IPS-18a (cell line): ENCODE measurements around the gene CLEC7A.

Source experiments
- H3K27ac ChIP-seq: one replicate; pipeline ENCODE4 v1.5.1; 2013; ENCODE audit warnings: low read length
- H3K27me3 ChIP-seq: one replicate; pipeline ENCODE4 v1.6.1; 2013; ENCODE audit warnings: mild to moderate bottlenecking, low read length; ENCODE audit not compliant: control insufficient read depth, insufficient read depth
- H3K36me3 ChIP-seq: one replicate; pipeline ENCODE4 v1.6.1; 2013; ENCODE audit warnings: low read depth, low read length; ENCODE audit not compliant: control insufficient read depth
- H3K4me1 ChIP-seq: one replicate; pipeline ENCODE4 v1.6.1; 2013; ENCODE audit warnings: low read depth, low read length; ENCODE audit not compliant: control insufficient read depth
- H3K4me3 ChIP-seq: one replicate; pipeline ENCODE4 v1.5.1; 2013; ENCODE audit warnings: low read length
- H3K9ac ChIP-seq: one replicate; pipeline ENCODE4 v1.6.1; 2013; ENCODE audit warnings: mild to moderate bottlenecking, low read length, moderate library complexity
- H3K9me3 ChIP-seq: one replicate; pipeline ENCODE4 v1.6.1; 2013; ENCODE audit warnings: low read depth, low read length; ENCODE audit not compliant: control insufficient read depth

The CLEC7A gene

DNA sequence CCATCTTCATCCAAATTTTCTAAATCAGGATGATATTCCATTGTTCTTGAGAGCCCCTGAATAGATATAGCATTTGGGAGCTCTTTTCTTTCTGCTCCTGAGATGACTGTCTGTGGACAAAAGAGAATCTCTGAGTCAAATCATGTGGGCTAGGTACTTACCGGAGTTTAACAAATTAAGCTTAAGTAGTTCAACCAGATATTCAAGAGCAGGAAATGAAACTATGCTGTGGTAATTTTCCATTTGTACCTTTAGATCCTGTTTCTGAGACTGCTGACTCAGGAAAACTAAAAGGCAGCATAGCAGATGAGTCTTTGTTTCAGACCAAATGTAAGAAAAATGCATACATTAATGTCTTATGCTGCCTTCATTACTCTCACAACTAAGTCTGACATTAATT is at the start of gene CLEC7A:
CLEC7A (minus strand) TSS at position 158 of the 400 bp plus-strand sequence; CDS start at position 41, 117 bp downstream.
- H3K4me3 ChIP-seq = no peak within 1 kb of the TSS
- no peaks in the 10 kb centered on the region for H3K27me3 ChIP-seq
- no peak within 1 kb of the TSS for H3K9ac ChIP-seq

GRCh38 chr12:10179776-10180181 is 49.8 kb upstream of the CLEC7A start:
- H3K36me3 ChIP-seq = no peaks in the 10 kb centered on the region
- H3K4me1 ChIP-seq = no peaks in the 10 kb centered on the region
- no peaks in the 10 kb centered on the region for H3K9me3 ChIP-seq
- H3K27ac ChIP-seq = no peak overlapping the region
- H3K4me3 ChIP-seq = no peak overlapping the region
- no peak overlapping the region for H3K9ac ChIP-seq
- no peaks in the 10 kb centered on the region for H3K27me3 ChIP-seq

More for the DNA sequence above, at the start of gene CLEC7A:
- Histone ChIP-seq H3K9me3 (no peaks in the 10 kb centered on the region), H3K36me3 (no peaks in the 10 kb centered on the region), H3K4me1 (peaks cover 36% of the 10 kb centered on the region), H3K27ac (no peak within 1 kb of the TSS)

GRCh38 chr12:10178821-10179220 is 48.8 kb upstream of the CLEC7A start, which contains the start of gene TMEM52B:
TSS of gene TMEM52B (plus strand) at chr12:10179032. CDS start at chr12:10179575, 543 bp downstream.
- H3K27me3 ChIP-seq = no peaks in the 10 kb centered on the region
- H3K9ac ChIP-seq = no peak within 1 kb of the TSS
- H3K9me3 ChIP-seq = no peaks in the 10 kb centered on the region
- H3K4me3 ChIP-seq = no peak within 1 kb of the TSS
- H3K36me3 ChIP-seq = no peaks in the 10 kb centered on the region
- no peaks in the 10 kb centered on the region for H3K4me1 ChIP-seq
- no peak within 1 kb of the TSS for H3K27ac ChIP-seq

DNA sequence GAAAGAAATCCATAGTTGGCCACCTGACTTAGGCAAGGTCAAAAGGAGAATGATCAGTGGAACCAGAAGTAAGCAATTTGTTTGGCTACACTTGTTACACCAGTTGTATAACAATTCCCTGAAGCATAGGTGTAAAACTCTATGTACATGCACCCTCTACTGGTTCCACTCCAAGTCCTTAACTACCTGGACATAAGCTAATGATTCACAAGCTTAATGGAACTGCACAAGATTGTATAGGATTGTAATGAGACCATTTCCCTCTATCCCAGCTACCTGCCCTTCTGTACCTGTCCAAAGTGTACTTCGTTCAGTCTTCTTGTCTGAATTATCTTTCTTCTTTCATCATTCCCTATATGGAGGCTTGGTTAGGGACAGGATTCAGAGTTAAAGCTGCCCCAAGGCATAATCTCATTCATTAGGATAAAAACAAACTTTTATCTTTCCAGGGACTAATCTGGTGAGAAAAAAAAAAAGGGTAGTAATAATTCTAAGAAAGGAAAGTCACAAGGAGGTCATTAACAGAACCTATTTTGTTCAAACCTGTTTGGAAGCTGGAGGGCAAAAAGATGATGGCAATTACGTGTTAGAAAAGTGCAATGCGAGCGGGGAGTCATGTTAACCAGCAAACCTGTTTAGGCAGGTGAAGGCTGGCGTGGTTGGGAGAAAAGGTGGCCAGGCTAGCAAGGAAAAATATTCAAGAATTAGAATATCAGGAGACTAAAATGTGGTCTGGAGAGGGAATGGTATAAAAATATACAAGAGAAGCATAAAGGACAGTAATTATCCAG is 46.0 kb upstream of the CLEC7A start:
- H3K9me3 ChIP-seq = no peaks in the 10 kb centered on the region
- no peaks in the 10 kb centered on the region for H3K27me3 ChIP-seq

GRCh38 chr12:10174986-10175614 is 45.1 kb upstream of the CLEC7A start:
- Histone ChIP-seq H3K4me3 (no peak overlapping the region), H3K36me3 (no peaks in the 10 kb centered on the region), H3K9ac (no peak overlapping the region), H3K4me1 (no peaks in the 10 kb centered on the region), H3K27ac (no peak overlapping the region), H3K27me3 (no peaks in the 10 kb centered on the region), H3K9me3 (no peaks in the 10 kb centered on the region)

More for the DNA sequence above, 46.0 kb upstream of the CLEC7A start:
- H3K4me1 ChIP-seq = no peaks in the 10 kb centered on the region
- no peak overlapping the region for H3K9ac ChIP-seq
- H3K4me3 ChIP-seq = no peak overlapping the region
- no peaks in the 10 kb centered on the region for H3K36me3 ChIP-seq
- no peak overlapping the region for H3K27ac ChIP-seq

GRCh38 chr12:10171973-10172728 is 42.2 kb upstream of the CLEC7A start, which contains the start of gene OLR1:
TSS of gene OLR1 (minus strand) at chr12:10172132. CDS start at chr12:10172077, 55 bp downstream.
- no peak within 1 kb of the TSS for H3K27ac ChIP-seq
- H3K9ac ChIP-seq = no peak within 1 kb of the TSS
- no peaks in the 10 kb centered on the region for H3K4me1 ChIP-seq
- H3K36me3 ChIP-seq = no peaks in the 10 kb centered on the region
- no peak within 1 kb of the TSS for H3K4me3 ChIP-seq
- no peaks in the 10 kb centered on the region for H3K27me3 ChIP-seq
- no peaks in the 10 kb centered on the region for H3K9me3 ChIP-seq

GRCh38 chr12:10170216-10170615 is 40.2 kb upstream of the CLEC7A start:
- Histone ChIP-seq H3K9me3 (no peaks in the 10 kb centered on the region), H3K27ac (no peak overlapping the region), H3K4me3 (no peak overlapping the region), H3K4me1 (no peaks in the 10 kb centered on the region), H3K27me3 (no peaks in the 10 kb centered on the region), H3K36me3 (no peaks in the 10 kb centered on the region), H3K9ac (no peak overlapping the region)

- Histone ChIP-seq H3K9me3 (no peaks in the 10 kb centered on the region), H3K27ac (no peak overlapping the region), H3K27me3 (no peaks in the 10 kb centered on the region), H3K4me3 (no peak overlapping the region), H3K4me1 (no peaks in the 10 kb centered on the region), H3K36me3 (no peaks in the 10 kb centered on the region), H3K9ac (no peak overlapping the region)
Measured at GRCh38 chr12:10169104-10169503, 39.1 kb upstream of the CLEC7A start.

- no peaks in the 10 kb centered on the region for H3K36me3 ChIP-seq
- H3K4me3 ChIP-seq = no peak overlapping the region
- H3K27ac ChIP-seq = no peak overlapping the region
- H3K9ac ChIP-seq = no peak overlapping the region
- H3K4me1 ChIP-seq = no peaks in the 10 kb centered on the region
- H3K9me3 ChIP-seq = no peaks in the 10 kb centered on the region
- no peaks in the 10 kb centered on the region for H3K27me3 ChIP-seq
Measured at GRCh38 chr12:10167599-10167998, 37.6 kb upstream of the CLEC7A start.

GRCh38 chr12:10165421-10165820 is 35.4 kb upstream of the CLEC7A start:
- H3K4me1 ChIP-seq = no peaks in the 10 kb centered on the region
- no peaks in the 10 kb centered on the region for H3K9me3 ChIP-seq
- no peak overlapping the region for H3K9ac ChIP-seq
- H3K27me3 ChIP-seq = no peaks in the 10 kb centered on the region
- H3K36me3 ChIP-seq = no peaks in the 10 kb centered on the region
- no peak overlapping the region for H3K4me3 ChIP-seq
- no peak overlapping the region for H3K27ac ChIP-seq

DNA sequence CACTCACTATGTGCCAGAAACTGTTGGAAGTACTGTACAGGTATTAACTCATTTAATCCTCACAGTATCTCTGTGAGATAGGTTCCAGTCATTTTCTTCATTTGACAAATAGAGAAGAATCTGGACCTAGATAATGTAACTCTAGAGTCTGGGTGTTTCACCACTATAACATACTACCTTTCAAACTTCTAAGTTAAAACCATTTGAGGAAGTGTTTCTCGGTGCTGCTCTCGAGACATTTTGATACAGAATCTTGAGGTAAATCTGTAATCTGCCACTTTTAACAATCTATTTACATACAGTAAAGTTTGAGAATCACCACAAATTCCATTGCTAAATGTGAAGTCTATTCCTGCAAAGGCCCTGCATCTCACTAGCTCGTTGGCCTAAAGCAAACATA is 33.1 kb upstream of the CLEC7A start:
- H3K4me3 ChIP-seq = no peak overlapping the region
- no peaks in the 10 kb centered on the region for H3K27me3 ChIP-seq
- H3K9me3 ChIP-seq = no peaks in the 10 kb centered on the region
- H3K9ac ChIP-seq = no peak overlapping the region
- no peak overlapping the region for H3K27ac ChIP-seq
- no peaks in the 10 kb centered on the region for H3K4me1 ChIP-seq
- H3K36me3 ChIP-seq = no peaks in the 10 kb centered on the region
